H1 (cell line): ENCODE data around the gene TMCO1. TPM values are rescaled to one million over a fixed set of nuclear protein-coding genes. Genes with fewer than 3 reads are reported as not detected.

Experiments used
- CTCF ChIA-PET: fragments of 300-600 bp; sonication (Branson Sonifier 250); formaldehyde crosslinking; loops from one replicate; lab custom pipeline; 2021; ENCODE audit not compliant: partially characterized antibody; lab: Charles Lee
- POLR2A ChIA-PET: fragments of 300-600 bp; sonication (Branson Sonifier 250); formaldehyde crosslinking; loops from one replicate; lab custom pipeline; 2021; ENCODE audit warnings: inconsistent platforms; ENCODE audit not compliant: partially characterized antibody; lab: Charles Lee
- DNase-seq, 2 experiments: peaks; one replicate each; pipeline versions ENCODE4 v3.0.0 to v3.0.0-alpha.2; 2010 to 2022; ENCODE audit warnings: low spot score in 2 of 2, low read depth in 1 of 2, mixed read lengths in 1 of 2
- FAIRE-seq: peaks from 2 replicates; lab custom pipeline; 2011; peaks lifted over from hg19 to GRCh38; lab: Jason Lieb, UNC
- H2AFZ ChIP-seq: 2 replicates; pipeline ENCODE4 v1.8.1; 2012; ENCODE audit warnings: low read length, inconsistent platforms
- H2AK5ac ChIP-seq: 2 replicates; pipeline ENCODE4 v1.6.1; 2013; ENCODE audit warnings: low read depth, low read length
- H2BK120ac ChIP-seq: replicated peaks from 2 replicates; pipeline ENCODE3; 2013; ENCODE audit warnings: low read depth, low read length, inconsistent platforms
- H2BK12ac ChIP-seq: 2 replicates; pipeline ENCODE4 v1.6.1; 2013; ENCODE audit warnings: low read depth, low read length
- H2BK15ac ChIP-seq: 2 replicates; pipeline ENCODE4 v1.6.1; 2013; ENCODE audit warnings: low read length
- H2BK20ac ChIP-seq: 2 replicates; pipeline ENCODE4 v1.6.1; 2013; ENCODE audit warnings: low read length
- H2BK5ac ChIP-seq: 2 replicates; pipeline ENCODE4 v1.6.1; 2013; ENCODE audit warnings: low read depth, low read length
- H3K14ac ChIP-seq: 2 replicates; pipeline ENCODE4 v1.6.1; 2013; ENCODE audit warnings: inconsistent platforms; ENCODE audit not compliant: insufficient read length
- H3K18ac ChIP-seq: 2 replicates; pipeline ENCODE4 v1.6.1; 2013; ENCODE audit warnings: low read length; ENCODE audit errors: extremely low read depth
- H3K23ac ChIP-seq: 2 replicates; pipeline ENCODE4 v1.6.1; 2013; ENCODE audit warnings: inconsistent platforms; ENCODE audit not compliant: insufficient read length
- H3K23me2 ChIP-seq: 2 replicates; pipeline ENCODE4 v1.6.1; 2013; ENCODE audit warnings: low read depth, low read length
- H3K27ac ChIP-seq: 2 replicates; pipeline ENCODE4 v1.6.1; 2011; ENCODE audit warnings: low read depth, low read length, inconsistent platforms
- H3K27me3 ChIP-seq, 4 experiments: replicated peaks in 1 of 4; 1 replicate in 1 of 4; 2 replicates in 3 of 4; pipeline versions ENCODE4 v1.6.1 to v1.8.1; 2011 to 2013; ENCODE audit warnings: low read length in 3 of 4, mild to moderate bottlenecking in 3 of 4, inconsistent platforms in 2 of 4, mixed read lengths in 2 of 4, moderate library complexity in 1 of 4; ENCODE audit not compliant: control insufficient read depth in 3 of 4, insufficient read depth in 3 of 4; ENCODE audit errors: extremely low read depth in 1 of 4
- H3K36me3 ChIP-seq, 4 experiments: 2 replicates each; pipeline versions ENCODE4 v1.6.1 to v1.8.1; 2011 to 2013; ENCODE audit warnings: mild to moderate bottlenecking in 4 of 4, low read length in 3 of 4, moderate library complexity in 2 of 4, control low read depth in 1 of 4, inconsistent platforms in 1 of 4; ENCODE audit not compliant: insufficient read depth in 4 of 4, control insufficient read depth in 2 of 4
- H3K4ac ChIP-seq: replicated peaks from 2 replicates; pipeline ENCODE3; 2013; ENCODE audit warnings: low read length, low read depth, mixed read lengths, inconsistent platforms; ENCODE audit not compliant: insufficient read length
- H3K4me1 ChIP-seq, 4 experiments: replicated peaks in 1 of 4; 1 replicate in 1 of 4; 2 replicates in 3 of 4; pipeline versions ENCODE4 v1.6.1 to v1.8.1; 2011 to 2013; ENCODE audit warnings: low read length in 3 of 4, inconsistent platforms in 2 of 4, mixed read lengths in 1 of 4; ENCODE audit not compliant: insufficient read depth in 4 of 4, control insufficient read depth in 3 of 4
- H3K4me2 ChIP-seq, 2 experiments: 2 replicates each; pipeline versions ENCODE4 v1.6.1 to v1.8.1; 2011 to 2013; ENCODE audit warnings: low read depth in 2 of 2, low read length in 2 of 2, control low read depth in 1 of 2, inconsistent platforms in 1 of 2, mild to moderate bottlenecking in 1 of 2; ENCODE audit not compliant: insufficient read depth in 1 of 2
- H3K4me3 ChIP-seq, 4 experiments: fragments of 200-600, 300-600 bp in 1 of 4; sonication (generic), shearing (Covaris generic), sonication (Bioruptor Twin) in 1 of 4; 2 replicates each; pipeline versions ENCODE4 v1.5.1 to v1.8.1; 2011 to 2016; ENCODE audit warnings: low read length in 4 of 4, low read depth in 3 of 4, control low read depth in 2 of 4, inconsistent platforms in 2 of 4, mild to moderate bottlenecking in 2 of 4, mixed read lengths in 1 of 4, moderate library complexity in 1 of 4; ENCODE audit not compliant: insufficient read depth in 2 of 4; ENCODE audit errors: extremely low read depth in 1 of 4
- H3K56ac ChIP-seq: replicated peaks from 2 replicates; pipeline ENCODE3; 2013; ENCODE audit warnings: low read depth, mild to moderate bottlenecking, mixed read lengths, low read length, inconsistent platforms; ENCODE audit not compliant: insufficient read length
- H3K79me1 ChIP-seq: 2 replicates; pipeline ENCODE4 v1.6.1; 2013; ENCODE audit warnings: low read depth, low read length, control low read depth
- H3K79me2 ChIP-seq, 2 experiments: 2 replicates each; pipeline versions ENCODE4 v1.6.1 to v1.8.1; 2012 to 2013; ENCODE audit warnings: low read length in 2 of 2, mild to moderate bottlenecking in 2 of 2, inconsistent platforms in 1 of 2; ENCODE audit not compliant: insufficient read depth in 2 of 2, control insufficient read depth in 1 of 2
- H3K9ac ChIP-seq, 4 experiments: replicated peaks in 1 of 4; 1 replicate in 1 of 4; 2 replicates in 3 of 4; pipeline versions ENCODE4 v1.6.1 to v1.8.1; 2011 to 2013; ENCODE audit warnings: low read depth in 3 of 4, low read length in 3 of 4, control low read depth in 2 of 4, mild to moderate bottlenecking in 2 of 4, moderate library complexity in 2 of 4, inconsistent platforms in 1 of 4; ENCODE audit errors: extremely low read depth in 1 of 4
- H3K9me3 ChIP-seq, 2 experiments: 2 replicates each; pipeline versions ENCODE4 v1.6.1 to v1.8.1; 2012 to 2013; ENCODE audit warnings: mild to moderate bottlenecking in 2 of 2, moderate library complexity in 2 of 2, control low read depth in 1 of 2, inconsistent platforms in 1 of 2, low read depth in 1 of 2, low read length in 1 of 2, mixed read lengths in 1 of 2; ENCODE audit not compliant: insufficient read depth in 2 of 2
- H4K20me1 ChIP-seq, 2 experiments: replicated peaks in 1 of 2; 2 replicates each; pipeline versions ENCODE3 to v1.8.1; 2011 to 2013; ENCODE audit warnings: inconsistent platforms in 2 of 2, low read length in 2 of 2, mild to moderate bottlenecking in 1 of 2; ENCODE audit not compliant: insufficient read depth in 2 of 2, control insufficient read depth in 1 of 2
- H4K5ac ChIP-seq: 2 replicates; pipeline ENCODE4 v1.6.1; 2013; ENCODE audit warnings: low read length, low read depth, mixed read lengths, inconsistent platforms; ENCODE audit not compliant: insufficient read length
- H4K8ac ChIP-seq: 2 replicates; pipeline ENCODE4 v1.8.0; 2013; ENCODE audit warnings: mild to moderate bottlenecking, moderate library complexity, low read length, inconsistent platforms; ENCODE audit not compliant: insufficient read depth; ENCODE audit errors: extremely low read depth
- H4K91ac ChIP-seq: replicated peaks from 2 replicates; pipeline ENCODE3; 2013; ENCODE audit warnings: low read length, mixed read lengths, inconsistent platforms; ENCODE audit not compliant: insufficient read length
- ATF2 ChIP-seq: IDR thresholded peaks from 2 replicates; pipeline ENCODE4 v1.6.1; 2012; ENCODE audit warnings: low read length, inconsistent platforms
- WGBS, 2 experiments: shearing (Covaris generic) in 1 of 2; methylation state at CpG; one replicate each; pipeline versions ENCODE4 v1.1.6 to v1.1.7; 2013 to 2015; ENCODE audit warnings: low lambda C conversion rate in 2 of 2, mixed read lengths in 2 of 2, inconsistent platforms in 1 of 2, low coverage in 1 of 2, missing lambda C conversion rate in 1 of 2; ENCODE audit not compliant: insufficient replicate concordance in 2 of 2, insufficient coverage in 1 of 2, insufficient read length in 1 of 2; ENCODE audit errors: extremely low coverage in 1 of 2, missing lambda C conversion rate in 1 of 2; 5-methylcytosine and 5-hydroxymethylcytosine counted together
- polyA plus RNA-seq, 7 experiments: library from polyadenylated mRNA; depleted of rRNA in 3 of 7; stranded (reverse) in 5 of 7; unstranded in 2 of 7; fragments of >200 nt in 5 of 7; fragments of 200-250 nt in 2 of 7; gene quantifications; 1 replicate in 5 of 7; 2 replicates in 1 of 7; 4 replicates in 1 of 7; pipeline versions ENCODE4 v1.2.1 to v1.2.3, GENCODE V29; 2011 to 2013; ENCODE audit warnings: missing spikeins in 2 of 7, mixed read lengths in 2 of 7
- total RNA-seq: library from RNA; stranded (reverse); fragmentation: NEBNext Ultra II Directional; extraction: Animal tissue kit (Norgen Biotek cat#: 25700); gene quantifications from 2 replicates; pipeline ENCODE4 v1.2.1, GENCODE V29; 2021

Gene TMCO1
- total and polyA plus RNA-seq, 2 of the 8 experiments (the other 6 are each of a cell fraction or from before 2014, with no cell fraction given): 61.6 to 63.8 TPM

- H3K4me2 ChIP-seq: no peak overlapping the region
- no peak overlapping the region for H2AFZ ChIP-seq
- no peak overlapping the region for H3K23ac ChIP-seq
- no peak overlapping the region for H2AK5ac ChIP-seq
- H4K91ac ChIP-seq: no peak overlapping the region
- no peaks in the 10 kb centered on the region for H3K27me3 ChIP-seq
- peaks cover 0 to 14% (median 2%) of the 10 kb centered on the region in 4 experiments; a peak in 3 of 8 replicates for H3K36me3 ChIP-seq
- H3K4me1 ChIP-seq: peaks cover 0 to 3% (median 0%) of the 10 kb centered on the region in 4 experiments; a peak in 1 of 7 replicates
- FAIRE-seq (no peak), DNase-seq (no peak)
- H3K79me2 ChIP-seq: peaks cover 0 to 32% of the 10 kb centered on the region in 2 experiments; a peak in 2 of 4 replicates
- POLR2A ChIA-PET: no interaction called here
- no peaks in the 10 kb centered on the region; the same call in 1 of the 2 replicates for H3K79me1 ChIP-seq
- H3K4me3 ChIP-seq: no peak overlapping the region
- H4K20me1 ChIP-seq: peaks cover 0 to 2% of the 10 kb centered on the region in 2 experiments
- H4K5ac ChIP-seq: no peak overlapping the region
- H3K27ac ChIP-seq: no peak overlapping the region
- H2BK12ac ChIP-seq: no peak overlapping the region
- H3K23me2 ChIP-seq: peaks cover 3% of the 10 kb centered on the region
- no peak overlapping the region for H3K4ac ChIP-seq
- no peak overlapping the region for H2BK5ac ChIP-seq
- no peak overlapping the region for H3K56ac ChIP-seq
- H2BK15ac ChIP-seq: no peak overlapping the region
- H4K8ac ChIP-seq: no peak overlapping the region
- H2BK120ac ChIP-seq: no peak overlapping the region
- H3K14ac ChIP-seq: no peak overlapping the region
- peaks cover 6 to 7% of the 10 kb centered on the region in 2 experiments; a peak in 3 of 4 replicates for H3K9me3 ChIP-seq
- 94% methylated on average over 7 of the region's 7 CpGs; no CpG with 5 or more reads in 1 of the 2 experiments for WGBS, 2 experiments
- H2BK20ac ChIP-seq: no peak overlapping the region
- no peak overlapping the region for H3K9ac ChIP-seq
- no peak overlapping the region for H3K18ac ChIP-seq
- CTCF ChIA-PET: interaction anchor here (0.6 kb wide), 1 partner anchor 9 kb away, joined by 4 read pairs; no protein-coding TSS in a partner anchor
- TF ChIP-seq ATF2: no peak
These were observed 73.6 kb downstream of the TMCO1 start for GRCh38 chr1:165695031-165695430.
